HG02759 (cell line): Measurements from ENCODE around the gene PPM1B.
"Not testable (repeated sequence)": the region's sequence is repeated elsewhere in the genome, so short reads cannot be mapped to it uniquely, and the experiment has no call there.

Experiments
- ATAC-seq: cut with Tn5 transposase; IDR thresholded peaks from one replicate; pipeline ENCODE4 v1.9.1; 2021; ENCODE audit warnings: mild to moderate bottlenecking, moderate library complexity; ENCODE audit not compliant: unreplicated experiment

PPM1B gene

DNA sequence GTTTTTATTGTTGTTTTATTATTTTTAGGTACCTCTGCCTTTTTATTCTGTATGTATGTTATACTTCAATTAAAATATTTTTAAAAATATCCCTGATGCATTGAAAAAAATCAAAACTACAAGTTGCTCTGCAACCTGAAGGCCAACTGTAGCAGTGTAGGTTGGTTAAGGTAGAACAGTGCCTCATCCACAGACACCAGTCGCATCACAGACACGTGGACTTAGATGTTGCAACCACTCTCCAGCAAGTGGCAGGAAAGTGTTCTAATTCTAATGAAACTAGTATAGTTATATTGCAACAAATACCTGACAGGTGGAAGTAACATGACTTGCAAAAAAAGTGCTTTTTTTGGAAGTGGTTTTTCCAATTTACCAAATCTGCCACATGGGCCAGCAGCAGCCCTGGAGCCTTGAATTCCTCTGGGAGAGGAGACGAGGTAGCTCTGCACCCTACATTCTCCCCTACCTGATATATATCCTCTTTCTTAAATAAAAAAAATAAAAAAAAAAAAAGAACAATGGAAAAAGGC, 78.2 kb downstream of the PPM1B start:
- no peak for ATAC-seq

DNA sequence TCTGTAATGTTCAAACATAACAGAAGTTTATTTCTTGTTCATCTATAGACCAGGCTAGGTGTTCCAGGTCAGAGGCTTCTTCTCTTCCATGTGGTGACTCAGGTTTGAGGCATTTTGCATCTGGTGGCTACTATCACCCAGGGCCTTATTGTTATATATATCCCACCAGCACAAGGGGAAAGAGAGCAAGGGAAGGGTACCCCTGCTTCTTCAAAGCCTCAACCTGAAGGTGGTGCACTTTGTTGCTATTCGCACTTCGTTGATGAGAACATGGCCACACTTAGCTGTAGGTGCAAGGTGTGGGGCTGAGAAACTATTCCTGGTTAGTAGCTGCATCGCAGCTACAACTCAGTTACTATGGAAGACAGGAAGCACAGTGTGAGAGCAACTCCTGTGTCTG, 79.2 kb downstream of the PPM1B start:
- ATAC-seq: no peak

- ATAC-seq: not testable (repeated sequence)
These were observed 80.6 kb downstream of the PPM1B start for GRCh38 chr2:44249269-44249668.

DNA sequence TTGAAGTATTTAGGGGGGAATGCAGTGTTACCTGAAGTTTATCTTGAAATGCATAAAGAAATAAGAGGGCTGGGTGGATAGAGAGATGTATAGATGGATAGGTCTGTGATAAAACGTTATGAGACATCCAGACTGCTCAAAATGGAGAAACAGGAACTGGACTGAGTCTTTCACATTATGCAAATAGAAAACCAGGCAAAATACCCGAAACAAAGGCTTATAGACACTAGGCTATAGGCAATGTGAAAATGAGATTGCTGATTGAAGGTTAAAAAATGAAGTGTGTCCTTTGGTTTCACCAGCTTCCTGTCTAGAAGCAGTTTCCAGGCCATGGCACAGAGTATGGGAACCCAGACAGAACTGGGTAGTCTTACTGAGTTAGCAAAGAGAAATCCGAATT, 81.7 kb downstream of the PPM1B start:
- peak; percentile 59 for ATAC-seq

GRCh38 chr2:44254023-44254422, 85.3 kb downstream of the PPM1B start:
- no peak for ATAC-seq

GRCh38 chr2:44255704-44256103, 87.0 kb downstream of the PPM1B start:
- ATAC-seq: not testable (repeated sequence)

- not testable (repeated sequence) for ATAC-seq
These were observed 89.1 kb downstream of the PPM1B start for GRCh38 chr2:44257802-44258201.

GRCh38 chr2:44267269-44267795, 98.7 kb downstream of the PPM1B start:
- ATAC-seq: no peak

DNA sequence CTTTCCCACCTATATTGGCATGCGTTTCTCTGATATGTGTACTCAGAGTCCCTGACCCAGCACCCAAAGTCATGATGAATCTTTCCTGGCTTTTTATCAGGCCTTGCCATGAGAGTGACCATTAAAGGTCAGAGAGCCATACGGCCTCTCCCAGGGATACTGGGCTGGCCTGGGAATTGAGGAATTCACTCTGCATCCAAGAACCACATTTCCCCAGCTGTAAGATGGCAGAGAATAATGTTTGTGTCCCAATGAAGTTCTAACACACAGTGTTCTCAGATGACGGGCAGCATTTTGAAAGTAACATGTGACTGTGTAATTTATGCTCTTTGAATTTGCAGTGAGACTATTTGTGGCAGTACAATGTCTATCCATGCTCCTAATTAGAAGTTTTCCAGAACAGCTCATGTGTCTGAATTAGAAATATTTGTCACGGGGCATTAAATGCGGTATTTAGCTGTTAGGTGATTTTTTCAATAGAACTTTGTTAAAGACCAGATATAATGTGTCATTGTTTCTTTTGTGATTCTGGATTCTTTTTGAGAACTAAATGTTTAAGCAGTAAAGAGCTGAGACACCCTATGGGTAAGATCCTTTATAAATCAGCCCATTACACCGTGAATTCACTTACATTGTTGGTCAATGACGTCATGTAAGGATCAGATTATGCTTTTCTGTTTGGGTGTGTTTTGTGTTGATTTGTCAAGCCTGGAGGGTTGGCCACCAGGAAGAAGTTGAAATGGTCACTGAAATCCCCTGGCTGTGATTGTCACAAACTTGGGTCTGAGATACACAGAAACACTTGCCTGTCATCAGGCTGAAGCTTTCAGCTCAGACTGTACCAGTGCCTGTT, 99.3 kb downstream of the PPM1B start:
- no peak for ATAC-seq

GRCh38 chr2:44269831-44270230, 101.2 kb downstream of the PPM1B start:
- ATAC-seq: no peak

- ATAC-seq: no peak
These were observed 102.6 kb downstream of the PPM1B start for GRCh38 chr2:44271296-44271695.

DNA sequence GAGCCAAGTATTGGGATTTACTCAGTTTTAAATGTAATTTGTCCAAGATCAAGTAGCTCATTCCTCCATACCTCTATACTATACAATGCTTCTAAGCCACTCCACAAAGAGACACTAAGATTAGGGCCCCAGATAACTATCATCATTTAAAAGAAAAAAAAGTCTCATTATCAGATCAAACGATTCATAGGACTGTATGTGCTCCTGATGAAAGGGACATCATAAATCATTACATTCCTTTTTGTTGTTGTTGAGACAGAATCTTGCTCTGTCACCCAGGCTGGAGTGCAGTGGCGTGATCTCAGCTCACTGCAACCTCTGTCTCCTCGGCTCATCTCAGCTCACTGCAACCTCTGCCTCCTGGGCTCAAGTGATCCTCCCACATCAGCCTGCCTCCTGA, 104.4 kb downstream of the PPM1B start:
- ATAC-seq: no peak

DNA sequence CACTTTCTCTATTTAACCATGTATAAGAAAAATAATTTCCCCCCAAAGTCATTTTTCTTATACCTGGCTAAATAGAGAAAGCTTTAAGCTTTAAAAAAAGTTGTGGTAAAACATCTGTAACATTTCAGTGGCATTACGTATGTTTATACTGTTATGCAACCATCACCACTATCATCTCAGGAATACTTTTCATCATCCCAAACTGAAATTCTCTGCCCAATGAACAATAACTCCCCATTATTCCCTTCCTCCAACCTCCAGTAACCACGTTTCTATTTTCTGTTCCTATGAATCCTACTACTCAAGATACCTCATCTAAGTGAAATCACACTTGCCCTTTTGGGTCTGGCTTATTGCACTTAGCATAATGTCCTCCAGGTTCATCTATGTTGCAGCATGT, 104.9 kb downstream of the PPM1B start:
- ATAC-seq: no peak

DNA sequence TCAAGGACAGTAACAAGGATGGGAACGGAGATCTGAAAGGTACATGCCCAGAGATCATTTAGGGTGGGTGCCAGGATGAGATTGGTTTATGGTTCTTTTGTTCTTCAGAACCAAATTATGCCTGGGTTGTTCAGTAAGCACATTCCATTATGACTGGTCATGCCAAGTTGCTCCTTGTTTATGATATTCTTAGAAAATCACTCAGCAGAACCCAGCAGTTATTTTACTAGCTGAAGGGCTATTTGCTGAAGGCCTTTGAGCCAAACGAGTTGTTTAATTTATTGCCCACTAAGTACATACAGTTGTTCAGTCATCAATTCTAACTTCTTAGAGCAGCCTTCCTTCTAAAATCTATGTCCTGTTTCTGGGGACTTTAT, 107.2 kb downstream of the PPM1B start:
- no peak for ATAC-seq

DNA sequence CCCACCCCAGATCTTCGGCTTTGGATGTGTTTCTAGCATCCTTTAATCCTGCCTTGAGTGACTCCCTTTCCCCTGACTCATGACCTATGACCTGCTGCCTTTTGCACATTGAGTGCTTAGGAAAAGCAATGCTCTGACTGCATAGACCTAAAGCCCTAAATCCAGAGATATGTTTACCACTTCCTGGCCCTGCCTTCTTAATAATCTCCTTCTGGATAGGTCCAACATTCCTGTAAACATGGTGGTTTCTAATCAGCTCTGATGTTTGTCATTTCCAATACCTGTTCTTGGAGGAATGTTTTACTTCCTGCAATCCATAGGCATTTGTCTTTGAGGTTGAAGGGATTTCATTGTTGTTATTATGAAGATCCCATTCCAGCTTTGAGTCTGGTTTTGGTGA, 108.9 kb downstream of the PPM1B start:
- no peak for ATAC-seq

- no peak for ATAC-seq
These were observed 112.2 kb downstream of the PPM1B start for GRCh38 chr2:44280869-44281268.
